DND-41 (cell line): ENCODE results near the gene RNF144B.

Experiments
- EZH2 ChIP-seq: IDR thresholded peaks from 3 replicates; pipeline ENCODE4 v1.6.1; 2012; ENCODE audit warnings: borderline replicate concordance, low read depth, mild to moderate bottlenecking, moderate library complexity, low read length, inconsistent platforms; ENCODE audit not compliant: severe bottlenecking
- TF ChIP-seq, protein P1 (sequence below): IDR thresholded peaks from 2 replicates; pipeline ENCODE4 v1.5.1; 2012; ENCODE audit warnings: borderline replicate concordance, low read length, moderate library complexity, mild to moderate bottlenecking; ENCODE audit not compliant: poor library complexity, severe bottlenecking; ENCODE audit errors: extremely low read depth

DNA sequence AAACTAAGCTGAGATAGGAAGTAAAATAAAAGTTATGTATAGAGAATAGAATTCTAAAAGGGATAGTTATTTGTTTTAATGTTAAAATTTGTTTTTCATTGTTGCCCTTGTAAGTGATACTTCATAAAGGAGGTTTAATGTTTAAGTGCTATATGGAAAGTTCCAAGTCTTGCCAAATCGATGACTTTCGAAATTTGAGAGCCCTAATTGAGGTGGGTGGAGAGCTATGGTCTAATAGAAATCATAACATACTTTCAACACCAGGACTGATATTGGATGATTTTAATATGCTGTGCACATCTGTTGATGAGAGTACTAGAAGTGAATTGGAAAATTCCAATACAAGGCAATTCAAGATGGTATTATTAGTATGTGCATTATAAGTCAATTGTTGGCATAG, 64.6 kb downstream of the RNF144B start:
- TF ChIP-seq, protein P1, sequence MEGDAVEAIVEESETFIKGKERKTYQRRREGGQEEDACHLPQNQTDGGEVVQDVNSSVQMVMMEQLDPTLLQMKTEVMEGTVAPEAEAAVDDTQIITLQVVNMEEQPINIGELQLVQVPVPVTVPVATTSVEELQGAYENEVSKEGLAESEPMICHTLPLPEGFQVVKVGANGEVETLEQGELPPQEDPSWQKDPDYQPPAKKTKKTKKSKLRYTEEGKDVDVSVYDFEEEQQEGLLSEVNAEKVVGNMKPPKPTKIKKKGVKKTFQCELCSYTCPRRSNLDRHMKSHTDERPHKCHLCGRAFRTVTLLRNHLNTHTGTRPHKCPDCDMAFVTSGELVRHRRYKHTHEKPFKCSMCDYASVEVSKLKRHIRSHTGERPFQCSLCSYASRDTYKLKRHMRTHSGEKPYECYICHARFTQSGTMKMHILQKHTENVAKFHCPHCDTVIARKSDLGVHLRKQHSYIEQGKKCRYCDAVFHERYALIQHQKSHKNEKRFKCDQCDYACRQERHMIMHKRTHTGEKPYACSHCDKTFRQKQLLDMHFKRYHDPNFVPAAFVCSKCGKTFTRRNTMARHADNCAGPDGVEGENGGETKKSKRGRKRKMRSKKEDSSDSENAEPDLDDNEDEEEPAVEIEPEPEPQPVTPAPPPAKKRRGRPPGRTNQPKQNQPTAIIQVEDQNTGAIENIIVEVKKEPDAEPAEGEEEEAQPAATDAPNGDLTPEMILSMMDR = no peak
- no peak for TF ChIP-seq EZH2
